Measurements from ENCODE around the gene ACIN1. TPM values are rescaled to one million over a fixed set of nuclear protein-coding genes. Genes with fewer than 3 reads are reported as not detected.

Gene ACIN1
- total RNA-seq, 1 experiment from 2014 or later, result 171 TPM

DNA sequence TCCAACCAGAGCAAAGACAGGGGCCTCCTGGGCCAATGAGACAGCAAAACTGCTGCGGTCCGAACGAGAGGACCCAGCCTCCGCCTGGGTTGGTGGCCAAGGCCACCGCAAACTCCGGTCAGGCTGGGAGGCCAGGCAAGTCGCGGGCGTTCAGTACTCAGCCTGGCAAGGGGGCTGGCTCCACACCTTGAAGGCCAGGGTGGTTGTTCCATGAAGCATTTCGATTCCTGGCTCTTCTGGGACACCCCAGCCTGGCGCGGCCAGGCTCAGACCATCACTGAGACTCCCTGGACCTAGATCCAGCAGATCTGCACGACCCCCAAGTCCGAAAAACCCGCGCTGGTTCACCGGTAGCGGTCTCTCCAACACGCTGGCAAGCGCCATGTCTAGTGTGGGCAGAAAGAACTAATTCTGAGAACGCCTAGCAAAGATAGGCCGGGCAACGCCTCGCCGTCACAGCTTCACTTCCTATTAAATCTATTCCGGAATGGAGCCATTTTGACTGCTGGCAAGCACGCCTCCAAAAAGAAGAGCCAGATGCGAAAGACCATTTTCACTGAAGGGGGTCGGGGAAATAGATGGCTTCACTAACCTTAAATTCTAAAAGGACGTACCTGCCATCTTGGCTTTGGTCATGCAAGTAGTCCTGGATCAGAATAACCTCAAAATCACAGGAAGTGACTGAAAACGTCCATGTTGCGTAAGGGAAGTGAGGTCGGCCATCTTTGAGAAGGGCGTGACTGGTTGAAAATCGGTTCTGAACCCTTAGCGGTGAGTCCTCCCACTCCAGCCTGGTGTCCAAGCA is 60.2 kb downstream of the ACIN1 start, which contains the start of gene PSMB5:
Gene PSMB5 (minus strand): TSS at position 403 of the 805 bp plus-strand sequence. CDS start 19 bp downstream, at position 384.
- Histone ChIP-seq H3K36me3 (ENCODE audit: low read depth) (no peaks in the 10 kb centered on the region), H2AFZ (peak within 1 kb of the TSS; percentile 85), H3K27me3 (ENCODE audit: insufficient read depth, low read depth) (no peaks in the 10 kb centered on the region), H3K4me3 (peak within 1 kb of the TSS; percentile 88), H4K20me1 (ENCODE audit: insufficient read depth) (no peaks in the 10 kb centered on the region), H3F3A (ENCODE audit: insufficient read depth, low read depth) (no peaks in the 10 kb centered on the region), H3K9me2 (ENCODE audit: insufficient read depth) (no peaks in the 10 kb centered on the region), H3K4me1 (replicated peaks; ENCODE audit: insufficient read depth) (peaks cover 9% of the 10 kb centered on the region), H3K79me2 (ENCODE audit: low read depth) (peaks cover 28% of the 10 kb centered on the region), H3K27ac (peak within 1 kb of the TSS; percentile 96), H3K4me2 (peak within 1 kb of the TSS; percentile 82), H3K9me3 (ENCODE audit: insufficient read depth, low read depth) (no peaks in the 10 kb centered on the region)
- TF ChIP-seq EZH2 (IDR thresholded peaks at IDR 0.05; ENCODE audit: low read depth), result no peak
- TF ChIP-seq, protein P1, sequence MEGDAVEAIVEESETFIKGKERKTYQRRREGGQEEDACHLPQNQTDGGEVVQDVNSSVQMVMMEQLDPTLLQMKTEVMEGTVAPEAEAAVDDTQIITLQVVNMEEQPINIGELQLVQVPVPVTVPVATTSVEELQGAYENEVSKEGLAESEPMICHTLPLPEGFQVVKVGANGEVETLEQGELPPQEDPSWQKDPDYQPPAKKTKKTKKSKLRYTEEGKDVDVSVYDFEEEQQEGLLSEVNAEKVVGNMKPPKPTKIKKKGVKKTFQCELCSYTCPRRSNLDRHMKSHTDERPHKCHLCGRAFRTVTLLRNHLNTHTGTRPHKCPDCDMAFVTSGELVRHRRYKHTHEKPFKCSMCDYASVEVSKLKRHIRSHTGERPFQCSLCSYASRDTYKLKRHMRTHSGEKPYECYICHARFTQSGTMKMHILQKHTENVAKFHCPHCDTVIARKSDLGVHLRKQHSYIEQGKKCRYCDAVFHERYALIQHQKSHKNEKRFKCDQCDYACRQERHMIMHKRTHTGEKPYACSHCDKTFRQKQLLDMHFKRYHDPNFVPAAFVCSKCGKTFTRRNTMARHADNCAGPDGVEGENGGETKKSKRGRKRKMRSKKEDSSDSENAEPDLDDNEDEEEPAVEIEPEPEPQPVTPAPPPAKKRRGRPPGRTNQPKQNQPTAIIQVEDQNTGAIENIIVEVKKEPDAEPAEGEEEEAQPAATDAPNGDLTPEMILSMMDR (conservative IDR thresholded peaks at IDR 0.05), result no peak
- CTCF ChIA-PET, result interaction anchor here (0.7 kb wide), 1 partner anchor 34 kb away, joined by 6 read pairs; no protein-coding TSS in a partner anchor
- DNase-seq, result peak; percentile 74 to 85
- POLR2A ChIA-PET (ENCODE audit: unreplicated experiment), result interaction anchor here (0.6 to 1.0 kb wide), 5 partner anchors 20 to 117 kb away, joined by 3 to 4 read pairs (median 3); partner anchors contain the start of gene AJUBA
- intact Hi-C loops (cut with micrococcal nuclease; ENCODE audit: unreplicated experiment), result no loop called here
- no TSS peak for BruUV-seq (replicated peaks)

DNA sequence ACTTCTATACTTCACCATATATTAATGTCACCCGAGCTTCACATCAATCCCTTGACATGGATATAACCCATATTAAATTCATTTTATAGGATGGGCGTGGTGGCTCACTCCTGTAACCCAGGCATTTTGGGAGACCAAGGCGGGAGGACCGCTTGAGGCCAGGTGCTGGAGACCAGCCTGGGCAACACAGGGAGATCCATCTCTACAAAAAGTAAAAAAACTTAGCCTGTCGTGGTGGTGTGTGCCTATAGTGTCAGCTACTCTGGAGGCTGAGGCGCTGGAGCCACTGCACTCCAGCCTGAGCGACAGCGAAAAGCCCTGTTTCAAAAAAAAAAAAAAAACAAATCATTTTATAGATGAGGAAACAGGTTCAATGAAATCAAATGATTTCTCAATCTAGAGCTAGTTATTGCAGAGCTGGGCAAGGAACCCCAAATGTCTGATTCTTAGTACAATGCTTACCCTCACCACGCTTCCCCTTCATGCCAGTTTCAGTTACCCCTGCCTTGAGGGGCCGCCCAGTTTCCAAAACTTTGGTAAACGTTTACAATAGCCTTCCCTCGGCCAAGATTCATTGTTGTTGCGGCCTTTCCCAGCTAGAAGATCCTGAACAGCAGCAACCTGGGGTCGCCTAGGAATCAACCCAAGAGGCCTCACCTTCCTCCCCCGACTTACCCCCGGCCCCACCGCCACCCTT is 61.0 kb downstream of the ACIN1 start:
- H3K27me3 ChIP-seq (ENCODE audit: insufficient read depth, low read depth), result no peaks in the 10 kb centered on the region
- TSS peak; percentile 58 for BruUV-seq (replicated peaks)
- peak overlapping the region; percentile 85 for H2AFZ ChIP-seq
- H3K4me2 ChIP-seq, result peak overlapping the region; percentile 82
- no peaks in the 10 kb centered on the region for H4K20me1 ChIP-seq (ENCODE audit: insufficient read depth)
- 0 out of 2 replicates have a peak, but pooled peaks cover 5% of the 10 kb centered on the region for H3F3A ChIP-seq (ENCODE audit: insufficient read depth, low read depth)
- H3K27ac ChIP-seq, result peak overlapping the region; percentile 96
- H3K36me3 ChIP-seq (ENCODE audit: low read depth), result no peaks in the 10 kb centered on the region; the same call in 1 of the 2 replicates
- no peaks in the 10 kb centered on the region for H3K9me3 ChIP-seq (ENCODE audit: insufficient read depth, low read depth)
- DNase-seq, result no peak
- peak overlapping the region; percentile 88 for H3K4me3 ChIP-seq
- POLR2A ChIA-PET (ENCODE audit: unreplicated experiment), result interaction anchor here (0.5 to 1.0 kb wide), 6 partner anchors 19 to 222 kb away, joined by 3 to 4 read pairs (median 3); partner anchors contain the start of gene AJUBA
- peaks cover 28% of the 10 kb centered on the region for H3K79me2 ChIP-seq (ENCODE audit: low read depth)
- intact Hi-C loops (cut with micrococcal nuclease; ENCODE audit: unreplicated experiment), result no loop called here
- H3K4me1 ChIP-seq (replicated peaks; ENCODE audit: insufficient read depth), result peaks cover 9% of the 10 kb centered on the region
- CTCF ChIA-PET, result interaction anchor here (0.7 kb wide), 1 partner anchor 35 kb away, joined by 6 read pairs; no protein-coding TSS in a partner anchor
- TF ChIP-seq, protein P1 (conservative IDR thresholded peaks at IDR 0.05), result no peak
- TF ChIP-seq EZH2 (IDR thresholded peaks at IDR 0.05; ENCODE audit: low read depth), result no peak
- no peaks in the 10 kb centered on the region for H3K9me2 ChIP-seq (ENCODE audit: insufficient read depth)

DNA sequence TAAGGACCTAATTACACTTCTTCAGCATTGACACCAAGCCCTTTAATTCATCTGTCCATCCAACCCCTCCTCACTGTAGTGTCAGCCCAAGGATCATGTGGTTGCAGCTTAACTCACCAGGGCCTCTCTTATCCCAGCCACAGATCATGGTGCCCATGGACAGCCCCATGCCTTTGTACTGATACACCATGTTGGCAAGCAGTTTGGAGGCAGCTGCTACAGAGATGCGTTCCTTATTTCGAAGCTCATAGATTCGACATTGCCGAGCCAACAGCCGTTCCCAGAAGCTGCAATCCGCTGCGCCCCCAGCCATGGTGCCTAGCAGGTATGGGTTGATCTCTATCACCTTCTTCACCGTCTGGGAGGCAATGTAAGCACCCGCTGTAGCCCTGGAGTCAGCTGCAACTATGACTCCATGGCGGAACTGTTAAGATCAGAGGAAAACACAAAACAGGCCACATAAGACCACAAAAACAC is 61.6 kb downstream of the ACIN1 start:
- DNase-seq, result no peak
- Histone ChIP-seq H3K4me2 (peak overlapping the region; percentile 82), H3K9me3 (ENCODE audit: insufficient read depth, low read depth) (no peaks in the 10 kb centered on the region), H3K27ac (no peak overlapping the region), H3K27me3 (ENCODE audit: insufficient read depth, low read depth) (no peaks in the 10 kb centered on the region), H3F3A (ENCODE audit: insufficient read depth, low read depth) (0 out of 2 replicates have a peak, but pooled peaks cover 5% of the 10 kb centered on the region), H3K9me2 (ENCODE audit: insufficient read depth) (no peaks in the 10 kb centered on the region), H4K20me1 (ENCODE audit: insufficient read depth) (no peaks in the 10 kb centered on the region), H3K4me1 (replicated peaks; ENCODE audit: insufficient read depth) (peaks cover 9% of the 10 kb centered on the region), H3K79me2 (ENCODE audit: low read depth) (peaks cover 28% of the 10 kb centered on the region), H2AFZ (no peak overlapping the region), H3K36me3 (ENCODE audit: low read depth) (no peaks in the 10 kb centered on the region; the same call in 1 of the 2 replicates), H3K4me3 (peak overlapping the region; percentile 88; the same call in 1 of the 2 replicates)
- ChIA-PET POLR2A (ENCODE audit: unreplicated experiment) (no interaction called here), CTCF (no interaction called here)
- intact Hi-C loops (cut with micrococcal nuclease; ENCODE audit: unreplicated experiment), result no loop called here
- TF ChIP-seq EZH2 (IDR thresholded peaks at IDR 0.05; ENCODE audit: low read depth), result no peak
- TF ChIP-seq, protein P1 (conservative IDR thresholded peaks at IDR 0.05), result no peak
- no TSS peak for BruUV-seq (replicated peaks)
